Heart left ventricle (tissue), 16 donors: ENCODE data around the gene MAP4K4. TPM values are rescaled to one million over a fixed set of nuclear protein-coding genes. Genes with fewer than 3 reads are reported as not detected.

Source experiments
- ATAC-seq, 4 donors: fragments of 200-7000 bp; cut with Tn5 transposase; one replicate each; pipeline ENCODE4 v1.9.1; 2020 to 2022; ENCODE audit warnings: moderate library complexity in 4 of 4, mild to moderate bottlenecking in 3 of 4, moderate number of reproducible peaks in 1 of 4
- DNase-seq, 5 donors: peaks; one replicate each; pipeline ENCODE4 v3.0.0-alpha.2; 2020
- H3K27ac ChIP-seq, 12 donors: fragments of 200-600 bp; sonication (generic) in 4 of 12; one replicate each; pipeline versions ENCODE4 v1.5.0 to v1.8.0; 2016 to 2022; ENCODE audit warnings: mild to moderate bottlenecking in 2 of 12
- H3K27me3 ChIP-seq, 9 donors: fragments of 200-600 bp; sonication (generic) in 2 of 9; one replicate each; pipeline versions ENCODE4 v1.5.1 to v1.8.0; 2016 to 2022; ENCODE audit warnings: mild to moderate bottlenecking in 3 of 9
- H3K36me3 ChIP-seq, 9 donors: fragments of 200-600 bp; sonication (generic) in 2 of 9; one replicate each; pipeline versions ENCODE4 v1.5.0 to v1.8.0; 2018 to 2022; ENCODE audit warnings: mild to moderate bottlenecking in 2 of 9
- H3K4me1 ChIP-seq, 12 donors: fragments of 200-600 bp; sonication (generic) in 4 of 12; one replicate each; pipeline versions ENCODE4 v1.5.0 to v1.8.0; 2016 to 2022; ENCODE audit warnings: mild to moderate bottlenecking in 3 of 12
- H3K4me3 ChIP-seq, 12 donors: fragments of 200-600 bp; sonication (generic) in 4 of 12; one replicate each; pipeline versions ENCODE4 v1.5.0 to v1.8.0; 2017 to 2022; ENCODE audit warnings: mild to moderate bottlenecking in 9 of 12, moderate library complexity in 4 of 12
- H3K9me3 ChIP-seq, 12 donors: fragments of 200-600 bp; sonication (generic) in 4 of 12; one replicate each; pipeline versions ENCODE4 v1.5.0 to v1.8.0; 2016 to 2022; ENCODE audit warnings: mild to moderate bottlenecking in 1 of 12
- POLR2A ChIP-seq, 2 donors: fragments of 450-650 bp; IDR thresholded peaks; one replicate each; pipeline ENCODE4 v1.6.1; 2017; ENCODE audit warnings: antibody characterized with exemption in 2 of 2, mild to moderate bottlenecking in 2 of 2, moderate library complexity in 2 of 2
- WGBS, 4 donors: extraction: QIAGEN DNeasy Blood & Tissue Kit in 2 of 4; methylation state at CpG; one replicate each; pipeline versions ENCODE4 v1.1.5 to v1.1.7; 2013 to 2018; 5-methylcytosine and 5-hydroxymethylcytosine counted together
- intact Hi-C, 10 donors: fragments of 100-400 bp; cut with DNase I; formaldehyde crosslinking; loops; one replicate each; pipeline versions ENCODE4 v1.11.1 to v1.14.2; 2022
- polyA plus RNA-seq, 2 donors: library from polyadenylated mRNA; stranded (reverse); fragments of 200-250 nt; gene quantifications; one replicate each; pipeline ENCODE4 v1.2.3, GENCODE V29; 2013
- total RNA-seq, 9 donors: library from RNA; depleted of rRNA in 2 of 9; stranded (reverse); fragments of >200 nt in 2 of 9; fragmentation: NEBNext Ultra II Directional in 3 of 9; extraction: Animal tissue kit (Norgen Biotek cat#: 25700) in 3 of 9; gene quantifications; one replicate each; pipeline versions ENCODE4 v1.1.0 to v1.2.4, GENCODE V29; 2016 to 2023
- TF ChIP-seq, protein P1 (sequence below), 12 donors: fragments of 200-600 bp; sonication (generic) in 4 of 12; IDR thresholded peaks; one replicate each; pipeline versions ENCODE4 v1.5.0 to v1.8.0; 2018 to 2022; ENCODE audit warnings: antibody characterized with exemption in 12 of 12, mild to moderate bottlenecking in 5 of 12
- donor health status: ischemic (EF 13 %, LVEDD 7.1; RV severe dilation, severe dysfunction).
- donor health status: healthy with polysubstance abuse.
- donor health status: DM: no; HTN: yes; CAD: no.
- donor health status: DM: no; HTN: no; CAD: no.
- donor health status: ischemic (EF 25% LVEDD 6.9; RV normal size, moderate dysfunction).
- donor health status: ischemic (EF 25% LVEDD 5.7; RV mildly dilated, moderate dysfunction).
- donor health status: healthy.
- donor health status: DM: yes; HTN: yes; CAD: no.
- donor health status: ischemic (EF 35%, LVEDD 5.7; RV mildly dilated, moderate dysfunction).
- donor health status: nonischemic (EF 11% LVEDD 7.7; RV severe dilation, severe dysfunction).
- donor health status: DM: yes; HTN: yes; CAD: no.
- donor health status: PGD.
- donor health status: ischemic (EF 29% LVEDD 5.4; RV normal size, mild dysfunction).
- donor health status: nonischemic (EF 23%, LVEDD 6.1; RV moderate dilation, normal function).

Gene MAP4K4
- total and polyA plus RNA-seq, 11 donors: 52.7 to 192 (median 114) TPM

DNA sequence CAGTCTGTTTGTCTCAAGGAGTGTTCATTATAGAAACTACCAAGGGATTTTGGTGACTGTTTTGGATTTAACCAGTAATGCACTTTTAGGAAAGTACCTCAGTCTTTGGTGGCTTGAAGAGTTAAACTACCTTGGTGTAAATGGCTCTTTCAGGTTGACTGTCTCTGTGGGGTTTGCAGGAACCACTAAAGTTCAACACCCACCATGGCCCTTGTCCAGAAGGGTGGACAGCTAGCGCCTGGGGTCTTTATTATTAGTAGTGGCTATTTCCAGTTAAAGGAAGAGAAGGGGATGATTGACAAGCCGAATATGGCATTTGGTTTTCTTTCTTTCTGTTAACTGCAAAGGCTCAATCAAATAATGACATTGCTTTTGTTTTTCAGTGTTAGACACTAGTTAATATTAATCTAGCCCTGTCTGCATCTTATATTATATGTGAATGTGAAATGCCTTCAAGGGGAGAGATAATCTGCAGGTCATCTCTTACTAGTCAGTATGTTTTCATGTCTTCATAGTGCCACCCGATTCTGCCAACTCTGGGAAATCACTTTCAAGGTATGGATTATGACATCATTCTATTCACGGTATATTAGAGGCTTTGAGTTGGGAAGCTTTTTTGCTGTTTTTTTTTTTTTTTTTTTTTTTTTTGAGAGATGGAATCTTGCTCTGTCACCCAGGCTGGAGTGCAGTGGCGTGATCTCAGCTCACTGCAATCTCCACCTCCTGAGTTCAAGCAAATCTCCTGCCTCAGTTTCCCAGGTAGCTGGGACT is 56.4 kb downstream of the MAP4K4 start:
- ATAC-seq: no peak
- Histone ChIP-seq H3K9me3 (no peaks in the 10 kb centered on the region), H3K36me3 (no peaks in the 10 kb centered on the region), H3K4me1 (peaks cover 15 to 83% (median 62%) of the 10 kb centered on the region in 12 donors), H3K27ac (peak overlapping the region in 3 of 12 donors; percentile 16 to 33 (median 32)), H3K27me3 (no peaks in the 10 kb centered on the region), H3K4me3 (no peak overlapping the region)
- WGBS, 4 donors: 46 to 64% (median 54%) methylated on average over 5 of the region's 5 CpGs
- no peak for DNase-seq
- TF ChIP-seq, protein P1, sequence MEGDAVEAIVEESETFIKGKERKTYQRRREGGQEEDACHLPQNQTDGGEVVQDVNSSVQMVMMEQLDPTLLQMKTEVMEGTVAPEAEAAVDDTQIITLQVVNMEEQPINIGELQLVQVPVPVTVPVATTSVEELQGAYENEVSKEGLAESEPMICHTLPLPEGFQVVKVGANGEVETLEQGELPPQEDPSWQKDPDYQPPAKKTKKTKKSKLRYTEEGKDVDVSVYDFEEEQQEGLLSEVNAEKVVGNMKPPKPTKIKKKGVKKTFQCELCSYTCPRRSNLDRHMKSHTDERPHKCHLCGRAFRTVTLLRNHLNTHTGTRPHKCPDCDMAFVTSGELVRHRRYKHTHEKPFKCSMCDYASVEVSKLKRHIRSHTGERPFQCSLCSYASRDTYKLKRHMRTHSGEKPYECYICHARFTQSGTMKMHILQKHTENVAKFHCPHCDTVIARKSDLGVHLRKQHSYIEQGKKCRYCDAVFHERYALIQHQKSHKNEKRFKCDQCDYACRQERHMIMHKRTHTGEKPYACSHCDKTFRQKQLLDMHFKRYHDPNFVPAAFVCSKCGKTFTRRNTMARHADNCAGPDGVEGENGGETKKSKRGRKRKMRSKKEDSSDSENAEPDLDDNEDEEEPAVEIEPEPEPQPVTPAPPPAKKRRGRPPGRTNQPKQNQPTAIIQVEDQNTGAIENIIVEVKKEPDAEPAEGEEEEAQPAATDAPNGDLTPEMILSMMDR (IDR thresholded peaks at IDR 0.05): no peak
- TF ChIP-seq POLR2A (IDR thresholded peaks at IDR 0.05): no peak
- intact Hi-C loops: loop anchor here in 3 of 10 donors (5.0 to 10.0 kb wide), 3 partner anchors 47 to 57 kb away; partner anchors contain the start of gene MAP4K4 (in 1 of the 3)

DNA sequence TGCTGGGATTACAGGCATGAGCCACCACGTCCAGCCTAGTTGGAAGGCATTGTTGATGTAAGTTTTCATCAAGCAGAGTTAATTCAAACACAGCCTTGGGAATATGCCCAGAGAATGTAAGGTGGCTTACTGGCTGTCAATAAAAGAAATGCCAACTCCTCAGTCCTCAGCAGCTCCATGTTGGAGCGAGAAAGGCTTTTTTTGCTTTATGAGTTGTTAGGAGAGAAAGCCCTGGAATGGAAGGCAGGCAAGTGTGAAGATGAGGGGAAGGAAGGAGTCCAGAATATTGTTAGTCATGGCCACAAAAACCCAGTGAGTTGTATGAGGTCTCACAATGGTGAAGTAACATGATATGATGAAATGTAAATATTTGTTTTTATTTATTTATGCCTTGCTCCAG is 57.1 kb downstream of the MAP4K4 start:
- DNase-seq (no peak), ATAC-seq (no peak)
- peak overlapping the region in 5 of 12 donors; percentile 16 to 51 (median 32) for H3K27ac ChIP-seq
- 66 to 72% (median 69%) methylated on average over 2 of the region's 2 CpGs for WGBS, 4 donors
- TF ChIP-seq POLR2A (IDR thresholded peaks at IDR 0.05): no peak
- TF ChIP-seq, protein P1 (IDR thresholded peaks at IDR 0.05): no peak
- no peaks in the 10 kb centered on the region for H3K9me3 ChIP-seq
- H3K4me3 ChIP-seq: no peak overlapping the region
- intact Hi-C loops: loop anchor here in 4 of 10 donors (5.0 to 10.0 kb wide), 4 partner anchors 47 to 57 kb away; partner anchors contain the start of gene MAP4K4 (in 1 of the 4)
- peaks cover 15 to 84% (median 63%) of the 10 kb centered on the region in 12 donors for H3K4me1 ChIP-seq
- no peaks in the 10 kb centered on the region for H3K36me3 ChIP-seq
- H3K27me3 ChIP-seq: no peaks in the 10 kb centered on the region

DNA sequence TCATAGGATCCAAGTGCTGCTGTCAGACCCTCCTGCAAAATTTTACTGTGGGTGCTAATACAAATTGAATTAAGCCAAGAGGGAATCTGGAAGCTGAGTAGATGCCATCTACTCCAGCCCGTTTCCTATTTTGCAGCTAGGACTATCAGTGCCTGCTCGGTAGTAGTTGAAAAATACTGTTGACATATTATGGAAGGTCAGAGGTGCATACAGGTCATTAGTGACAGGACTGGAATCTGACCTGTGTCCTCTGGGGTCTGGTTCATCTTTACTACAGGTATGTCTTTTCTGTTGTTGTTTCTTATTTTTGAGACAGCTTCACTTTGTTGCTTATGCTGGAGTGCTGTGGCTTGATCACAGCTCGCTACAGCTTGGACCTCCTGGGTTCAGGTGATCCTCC is 58.8 kb downstream of the MAP4K4 start:
- no peak for TF ChIP-seq POLR2A (IDR thresholded peaks at IDR 0.05)
- TF ChIP-seq, protein P1 (IDR thresholded peaks at IDR 0.05): no peak
- DNase-seq (no peak), ATAC-seq (no peak)
- intact Hi-C loops: loop anchor here in 2 of 10 donors (5.0 to 10.0 kb wide), 2 partner anchors 51 to 54 kb away; no protein-coding TSS in a partner anchor
- Histone ChIP-seq H3K9me3 (no peaks in the 10 kb centered on the region), H3K4me1 (peaks cover 14 to 78% (median 55%) of the 10 kb centered on the region in 12 donors), H3K27ac (no peak overlapping the region), H3K36me3 (no peaks in the 10 kb centered on the region), H3K27me3 (no peaks in the 10 kb centered on the region), H3K4me3 (no peak overlapping the region)
- 59 to 74% (median 68%) methylated on average over 3 of the region's 3 CpGs for WGBS, 4 donors

DNA sequence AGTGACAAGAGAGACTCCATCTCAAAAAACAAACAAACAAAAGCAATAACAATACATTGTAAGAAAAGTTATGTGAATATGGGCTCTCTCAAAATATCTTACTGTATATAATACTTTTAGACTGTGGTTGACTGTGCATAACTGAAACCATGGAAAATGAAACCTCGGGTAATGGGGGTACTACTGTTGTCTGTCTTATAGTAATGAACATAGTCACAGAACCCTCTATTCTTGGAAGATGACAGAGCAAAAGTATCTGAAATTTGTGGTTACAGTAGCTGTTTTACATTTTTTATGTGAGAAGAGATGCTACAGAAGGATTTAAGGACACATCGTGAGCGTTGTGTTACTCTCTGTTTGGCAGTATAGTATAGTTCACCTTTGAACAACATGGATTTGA is 60.5 kb downstream of the MAP4K4 start:
- Histone ChIP-seq H3K4me3 (no peak overlapping the region), H3K27me3 (no peaks in the 10 kb centered on the region), H3K36me3 (no peaks in the 10 kb centered on the region), H3K27ac (peak overlapping the region in 1 of 12 donors; percentile 60), H3K9me3 (no peaks in the 10 kb centered on the region), H3K4me1 (peaks cover 3 to 78% (median 51%) of the 10 kb centered on the region in 12 donors)
- 81 to 91% (median 84%) methylated on average over 3 of the region's 3 CpGs for WGBS, 4 donors
- DNase-seq (no peak), ATAC-seq (no peak)
- intact Hi-C loops: loop anchor here in 2 of 10 donors (5.0 to 10.0 kb wide), 2 partner anchors 53 to 56 kb away; no protein-coding TSS in a partner anchor
- no peak for TF ChIP-seq POLR2A (IDR thresholded peaks at IDR 0.05)
- TF ChIP-seq, protein P1 (IDR thresholded peaks at IDR 0.05): no peak
